Fibroblast of villous mesenchyme (primary cell): Measurements from ENCODE around the gene SPON1. TPM values are rescaled to one million over a fixed set of nuclear protein-coding genes. Genes with fewer than 3 reads are reported as not detected.

ENCODE experiments used
- DNase-seq: peaks from one replicate; pipeline ENCODE4 v3.0.0-alpha.2; 2010; ENCODE audit warnings: low read depth
- H3K4me3 ChIP-seq: 2 replicates; pipeline ENCODE4 v1.5.1; 2011; ENCODE audit warnings: low read depth, mild to moderate bottlenecking, low read length
- total RNA-seq: library from RNA; depleted of rRNA; stranded (reverse); fragments of >200 nt; gene quantifications from 2 replicates; pipeline ENCODE4 v1.2.3, GENCODE V29; 2012
- TF ChIP-seq, protein P1 (sequence below): IDR thresholded peaks from 2 replicates; pipeline ENCODE4 v1.5.1; 2012; ENCODE audit warnings: low read depth, mild to moderate bottlenecking, low read length; ENCODE audit not compliant: insufficient read depth

The SPON1 gene
- total RNA-seq, 1 donor = 0.43 TPM

DNA sequence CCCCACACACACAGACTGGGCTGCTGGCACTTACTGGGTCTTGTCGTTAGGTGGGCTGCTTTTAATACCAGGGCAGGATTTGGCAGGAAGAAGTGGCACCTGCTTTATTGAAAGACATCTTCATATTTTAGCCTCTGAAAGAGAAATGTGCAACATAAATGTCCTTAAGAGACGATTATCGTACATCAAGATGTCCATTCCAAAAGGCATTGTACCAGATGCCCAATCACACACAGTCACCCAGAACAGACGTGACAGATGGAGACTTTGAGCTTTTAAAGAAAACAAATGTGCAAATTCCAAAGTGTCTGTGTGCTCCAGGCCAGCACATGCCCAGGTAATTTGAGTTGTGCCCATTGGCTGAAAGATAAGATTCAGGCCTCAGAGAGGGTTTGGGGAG lies 240.8 kb downstream of the SPON1 start:
- no peak for DNase-seq
- TF ChIP-seq, protein P1, sequence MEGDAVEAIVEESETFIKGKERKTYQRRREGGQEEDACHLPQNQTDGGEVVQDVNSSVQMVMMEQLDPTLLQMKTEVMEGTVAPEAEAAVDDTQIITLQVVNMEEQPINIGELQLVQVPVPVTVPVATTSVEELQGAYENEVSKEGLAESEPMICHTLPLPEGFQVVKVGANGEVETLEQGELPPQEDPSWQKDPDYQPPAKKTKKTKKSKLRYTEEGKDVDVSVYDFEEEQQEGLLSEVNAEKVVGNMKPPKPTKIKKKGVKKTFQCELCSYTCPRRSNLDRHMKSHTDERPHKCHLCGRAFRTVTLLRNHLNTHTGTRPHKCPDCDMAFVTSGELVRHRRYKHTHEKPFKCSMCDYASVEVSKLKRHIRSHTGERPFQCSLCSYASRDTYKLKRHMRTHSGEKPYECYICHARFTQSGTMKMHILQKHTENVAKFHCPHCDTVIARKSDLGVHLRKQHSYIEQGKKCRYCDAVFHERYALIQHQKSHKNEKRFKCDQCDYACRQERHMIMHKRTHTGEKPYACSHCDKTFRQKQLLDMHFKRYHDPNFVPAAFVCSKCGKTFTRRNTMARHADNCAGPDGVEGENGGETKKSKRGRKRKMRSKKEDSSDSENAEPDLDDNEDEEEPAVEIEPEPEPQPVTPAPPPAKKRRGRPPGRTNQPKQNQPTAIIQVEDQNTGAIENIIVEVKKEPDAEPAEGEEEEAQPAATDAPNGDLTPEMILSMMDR = no peak
- no peak overlapping the region for H3K4me3 ChIP-seq

DNA sequence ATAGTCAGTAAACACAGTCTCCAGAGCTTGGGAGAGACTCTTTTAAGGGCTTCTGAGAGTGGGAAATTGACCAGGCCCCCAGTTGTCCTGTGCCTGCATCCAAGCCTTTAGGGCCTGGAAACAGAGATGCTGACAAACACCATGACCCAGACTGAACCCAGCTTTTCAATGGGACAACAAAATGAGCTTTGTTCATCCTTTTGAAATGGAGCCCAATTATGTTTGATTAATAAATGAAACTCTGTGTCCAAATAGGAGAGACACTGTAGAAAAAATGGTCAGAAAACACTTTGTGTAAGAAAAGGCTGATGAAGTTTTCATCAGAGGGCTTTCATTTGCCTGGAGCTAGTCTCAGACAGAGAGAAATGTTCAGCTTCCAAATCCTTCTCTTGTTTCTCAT lies 250.5 kb downstream of the SPON1 start:
- H3K4me3 ChIP-seq = no peak overlapping the region
- no peak for DNase-seq
- TF ChIP-seq, protein P1 = no peak

DNA sequence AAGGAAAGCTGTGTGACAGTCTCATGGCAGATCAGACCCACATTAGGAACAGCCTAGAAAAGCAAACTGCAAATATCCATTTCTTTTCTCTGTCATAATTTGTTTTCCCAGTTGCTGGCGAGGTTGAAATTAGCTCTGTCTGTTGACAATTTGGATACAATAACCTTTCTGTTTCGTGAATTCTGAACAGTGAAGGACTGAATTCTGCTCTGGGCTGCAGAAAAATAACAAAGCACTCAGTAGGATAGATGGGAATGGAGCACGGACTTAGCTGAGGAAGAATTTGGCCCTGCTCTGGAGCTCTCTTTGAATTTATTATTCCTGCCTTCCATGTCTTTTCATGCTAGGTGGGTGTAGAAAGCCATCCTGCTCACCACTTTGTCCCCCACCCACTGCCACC lies 256.2 kb downstream of the SPON1 start:
- TF ChIP-seq, protein P1 = no peak
- H3K4me3 ChIP-seq = no peak overlapping the region
- no peak for DNase-seq

DNA sequence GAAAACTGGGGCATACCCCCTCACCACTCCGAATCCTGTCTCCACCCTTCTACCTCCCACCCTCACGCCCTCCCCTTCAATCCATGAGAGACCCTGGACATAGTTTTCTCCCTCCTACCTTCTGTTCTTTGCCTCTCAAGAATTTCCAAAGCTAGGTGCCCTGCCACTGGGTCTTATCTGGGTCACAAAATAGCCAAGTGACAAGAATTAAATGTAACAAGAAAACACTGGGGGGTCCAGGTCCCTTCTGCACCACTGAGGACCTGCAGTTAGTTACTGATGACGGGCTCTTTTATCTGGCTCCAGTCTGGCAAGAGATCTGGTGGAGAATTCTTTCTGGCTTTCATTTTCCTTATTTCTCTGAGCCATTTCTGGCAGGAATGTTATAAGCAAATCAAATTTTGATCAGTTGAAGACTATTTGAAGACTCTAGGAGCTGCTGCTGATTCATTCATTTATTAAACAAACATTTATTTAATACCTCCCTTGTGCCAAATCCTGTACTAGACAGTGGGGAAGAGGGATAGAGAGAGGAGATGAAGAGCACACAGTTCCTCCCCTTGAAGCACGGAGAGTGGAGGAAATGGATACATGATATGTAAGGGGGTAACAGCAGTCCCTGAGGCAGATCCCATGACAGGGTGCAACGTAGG lies 261.2 kb downstream of the SPON1 start:
- no peak overlapping the region for H3K4me3 ChIP-seq
- DNase-seq = no peak
- TF ChIP-seq, protein P1 = no peak

DNA sequence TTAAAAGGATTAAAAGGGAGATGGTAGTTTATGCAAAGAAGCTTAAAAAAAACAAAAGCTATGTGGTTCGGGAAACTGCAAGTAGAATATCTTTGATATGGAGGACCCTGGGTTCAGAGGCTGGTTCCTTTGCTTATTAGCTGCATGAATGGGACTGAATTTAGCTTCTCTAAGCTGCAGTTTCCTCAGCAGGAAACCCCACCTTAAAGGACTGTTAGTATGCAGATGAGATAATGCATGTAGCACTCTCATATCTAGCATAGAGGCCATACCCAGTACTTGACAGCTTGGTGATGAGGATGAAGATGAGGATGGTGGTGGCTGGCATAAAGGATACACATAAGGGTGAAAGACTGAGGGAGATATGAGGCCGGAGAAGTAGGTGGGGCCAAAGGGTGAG lies 261.9 kb downstream of the SPON1 start:
- no peak for DNase-seq
- no peak overlapping the region for H3K4me3 ChIP-seq
- TF ChIP-seq, protein P1 = no peak

DNA sequence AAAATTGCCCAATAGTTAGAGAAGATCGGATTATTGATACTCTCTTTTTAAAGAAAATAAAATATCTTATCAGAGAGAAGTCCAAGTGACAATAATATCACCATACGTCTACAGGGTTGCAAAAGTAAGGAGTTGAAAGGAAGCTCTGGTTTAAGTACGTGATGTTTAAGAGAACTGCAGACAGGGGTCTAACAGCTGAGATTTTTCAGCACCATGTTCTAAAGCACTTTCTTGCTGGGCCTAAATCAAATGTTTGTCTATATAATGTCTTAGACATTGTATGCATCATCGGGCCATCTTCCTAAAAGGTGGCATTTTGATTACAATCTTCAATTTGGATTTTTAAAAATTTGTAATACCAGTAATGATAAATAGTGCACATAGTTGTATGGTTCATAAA lies 263.1 kb downstream of the SPON1 start:
- TF ChIP-seq, protein P1 = no peak
- DNase-seq = no peak
- no peak overlapping the region for H3K4me3 ChIP-seq

DNA sequence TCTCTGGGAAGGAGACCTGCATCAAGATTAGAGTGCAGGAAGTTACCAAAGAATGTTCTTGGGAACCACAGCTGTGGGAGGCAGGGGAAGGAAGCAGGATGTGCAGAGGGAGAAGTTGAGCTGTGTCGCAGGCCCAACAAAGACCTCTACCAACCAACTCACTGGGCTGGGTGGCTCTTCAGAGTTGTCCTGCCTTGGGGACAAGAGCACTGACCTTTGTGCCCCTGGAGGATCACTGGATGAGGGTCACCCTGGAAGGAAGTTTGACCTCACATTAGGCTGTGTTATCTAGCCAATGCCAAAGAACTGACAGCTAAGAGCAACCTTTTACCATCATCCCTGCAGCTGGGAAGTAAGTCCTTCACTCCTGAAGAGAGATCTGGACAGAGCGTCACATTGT lies 265.8 kb downstream of the SPON1 start:
- H3K4me3 ChIP-seq = no peak overlapping the region
- TF ChIP-seq, protein P1 = no peak
- no peak for DNase-seq
